NCI-H1694 treated with DMSO at 0.1 percent for 48 hours (cell line): ENCODE data around the gene FASTK.
"Not testable (repeated sequence)": the region's sequence is repeated elsewhere in the genome, so short reads cannot be mapped to it uniquely, and the experiment has no call there.

Experiments
- DNase-seq: peaks from one replicate; lab custom pipeline; 2025; lab: John Stamatoyannopoulos, UW

Gene FASTK

GRCh38 chr7:151027728-151028130 lies 52.9 kb downstream of the FASTK start:
- not testable (repeated sequence) for DNase-seq

- not testable (repeated sequence) for DNase-seq
Measured at GRCh38 chr7:151026771-151027727, 53.6 kb downstream of the FASTK start.
